ENCODE data around the gene CD1E. TPM values are rescaled to one million over a fixed set of nuclear protein-coding genes. Genes with fewer than 3 reads are reported as not detected.

CD1E gene
- under 1 TPM in 1 of 4 donors, not detected in 3; 0.92 TPM for total RNA-seq

GRCh38 chr1:158353303-158354075 lies at the start of gene CD1E:
Gene CD1E (plus strand): TSS chr1:158353894. CDS start chr1:158353989, 95 bp downstream.
- 48 to 53% methylated on average over 6 of the region's 6 CpGs for WGBS, 2 donors
- DNase-seq, result no peak
- intact Hi-C loops (cut with DNase I), result no loop called here

GRCh38 chr1:158310623-158311022 lies 43.1 kb upstream of the CD1E start:
- no peaks in the 10 kb centered on the region for H3K4me1 ChIP-seq
- H3K27me3 ChIP-seq, result no peaks in the 10 kb centered on the region
- TF ChIP-seq CTCF (IDR thresholded peaks at IDR 0.05) (no peak), POLR2A (IDR thresholded peaks at IDR 0.05) (no peak)
- H3K4me3 ChIP-seq (replicated peaks in 1 of 3), result no peak overlapping the region
- no peaks in the 10 kb centered on the region for H3K36me3 ChIP-seq
- H3K9me3 ChIP-seq, result no peaks in the 10 kb centered on the region
- H3K27ac ChIP-seq, result no peak overlapping the region
- DNase-seq, result no peak
- intact Hi-C loops (cut with DNase I), result no loop called here
- 82 to 88% methylated on average over 1 of the region's 1 CpG for WGBS, 2 donors

More at GRCh38 chr1:158353303-158354075, at the start of gene CD1E:
- no peak for TF ChIP-seq POLR2A (IDR thresholded peaks at IDR 0.05)
- TF ChIP-seq CTCF (IDR thresholded peaks at IDR 0.05), result no peak
- no peaks in the 10 kb centered on the region for H3K27me3 ChIP-seq
- H3K4me3 ChIP-seq (replicated peaks in 1 of 3), result no peak within 1 kb of the TSS
- H3K9me3 ChIP-seq, result no peaks in the 10 kb centered on the region
- H3K27ac ChIP-seq, result no peak within 1 kb of the TSS
- H3K4me1 ChIP-seq, result no peaks in the 10 kb centered on the region
- H3K36me3 ChIP-seq, result no peaks in the 10 kb centered on the region

GRCh38 chr1:158311066-158311465 lies 42.6 kb upstream of the CD1E start:
- intact Hi-C loops (cut with DNase I), result no loop called here
- H3K36me3 ChIP-seq, result no peaks in the 10 kb centered on the region
- no peak for TF ChIP-seq POLR2A (IDR thresholded peaks at IDR 0.05)
- TF ChIP-seq CTCF (IDR thresholded peaks at IDR 0.05), result no peak

GRCh38 chr1:158323866-158324265 lies 29.8 kb upstream of the CD1E start:
- TF ChIP-seq POLR2A (IDR thresholded peaks at IDR 0.05) (no peak), CTCF (IDR thresholded peaks at IDR 0.05) (no peak)
- DNase-seq, result no peak
- no peaks in the 10 kb centered on the region for H3K27me3 ChIP-seq
- H3K4me3 ChIP-seq (replicated peaks in 1 of 3), result no peak overlapping the region
- H3K27ac ChIP-seq, result no peak overlapping the region
- H3K9me3 ChIP-seq, result no peaks in the 10 kb centered on the region
- WGBS, 2 donors, result 29 to 79% methylated on average over 1 of the region's 1 CpG
- intact Hi-C loops (cut with DNase I), result no loop called here
- H3K36me3 ChIP-seq, result no peaks in the 10 kb centered on the region
- H3K4me1 ChIP-seq, result no peaks in the 10 kb centered on the region

More at GRCh38 chr1:158311066-158311465, 42.6 kb upstream of the CD1E start:
- Histone ChIP-seq H3K27ac (no peak overlapping the region), H3K4me3 (replicated peaks in 1 of 3) (no peak overlapping the region), H3K27me3 (no peaks in the 10 kb centered on the region), H3K4me1 (no peaks in the 10 kb centered on the region), H3K9me3 (no peaks in the 10 kb centered on the region)
- 75 to 78% methylated on average over 2 of the region's 2 CpGs for WGBS, 2 donors
- DNase-seq, result no peak

- WGBS, 2 donors, result 86 to 89% methylated on average over 4 of the region's 4 CpGs
- H3K9me3 ChIP-seq, result no peaks in the 10 kb centered on the region
- no peak overlapping the region for H3K27ac ChIP-seq
- no peak for DNase-seq
- no peaks in the 10 kb centered on the region for H3K36me3 ChIP-seq
- no peaks in the 10 kb centered on the region for H3K4me1 ChIP-seq
- TF ChIP-seq POLR2A (IDR thresholded peaks at IDR 0.05) (no peak), CTCF (IDR thresholded peaks at IDR 0.05) (no peak)
- H3K27me3 ChIP-seq, result no peaks in the 10 kb centered on the region
- intact Hi-C loops (cut with DNase I), result no loop called here
- no peak overlapping the region for H3K4me3 ChIP-seq (replicated peaks in 1 of 3)
Measured at GRCh38 chr1:158324395-158324794, 29.3 kb upstream of the CD1E start.

Measured in thyroid gland (tissue), 4 donors.